ENCODE data around the gene IFNL3. TPM values are rescaled to one million over a fixed set of nuclear protein-coding genes. Genes with fewer than 3 reads are reported as not detected.

IFNL3 gene
- total and polyA plus RNA-seq, 4 donors = not detected

GRCh38 chr19:39207293-39207836, 37.4 kb downstream of the IFNL3 start:
- 63% methylated on average over 6 of the region's 6 CpGs for WGBS
- Histone ChIP-seq H3K4me3 (ENCODE audit: low read depth in 1 of 3, low read length in 3 of 3) (no peak overlapping the region), H3K27ac (ENCODE audit: low read depth in 1 of 2, low read length in 2 of 2) (no peak overlapping the region), H3K9me3 (ENCODE audit: control insufficient read depth in 4 of 4, low read length in 3 of 4) (no peaks in the 10 kb centered on the region), H3K27me3 (ENCODE audit: control insufficient read depth in 4 of 4, insufficient read depth in 4 of 4, low read length in 3 of 4) (peaks cover 0 to 7% (median 3%) of the 10 kb centered on the region in 4 donors), H3K9ac (ENCODE audit: low read depth in 1 of 2, low read length in 2 of 2) (no peak overlapping the region), H3K36me3 (ENCODE audit: control insufficient read depth in 4 of 4, insufficient read depth in 3 of 4, low read depth in 1 of 4, low read length in 3 of 4) (no peaks in the 10 kb centered on the region), H3K4me1 (ENCODE audit: control insufficient read depth in 4 of 4, insufficient read depth in 4 of 4, low read length in 3 of 4) (no peaks in the 10 kb centered on the region)
- no peak for DNase-seq (ENCODE audit: low spot score)
- TF ChIP-seq HNF4G (IDR thresholded peaks at IDR 0.05) (no peak), FOXA2 (IDR thresholded peaks at IDR 0.05) (no peak), FOXA1 (IDR thresholded peaks at IDR 0.05) (no peak), SP1 (IDR thresholded peaks at IDR 0.05) (no peak), MAX (IDR thresholded peaks at IDR 0.05) (no peak), RAD21 (IDR thresholded peaks at IDR 0.05) (no peak), NR2F2 (IDR thresholded peaks at IDR 0.05) (no peak), GABPA (IDR thresholded peaks at IDR 0.05 in 1 of 2, conservative IDR thresholded peaks at IDR 0.05 in 1 of 2) (no peak), HNF4A (conservative IDR thresholded peaks at IDR 0.05) (no peak), ZBTB33 (IDR thresholded peaks at IDR 0.05) (no peak), JUND (IDR thresholded peaks at IDR 0.05) (no peak), YY1 (IDR thresholded peaks at IDR 0.05) (no peak)

- Histone ChIP-seq H3K27me3 (ENCODE audit: control insufficient read depth in 4 of 4, insufficient read depth in 4 of 4, low read length in 3 of 4) (peaks cover 0 to 7% (median 3%) of the 10 kb centered on the region in 4 donors), H3K4me3 (ENCODE audit: low read depth in 1 of 3, low read length in 3 of 3) (no peak overlapping the region), H3K27ac (ENCODE audit: low read depth in 1 of 2, low read length in 2 of 2) (no peak overlapping the region), H3K9ac (ENCODE audit: low read depth in 1 of 2, low read length in 2 of 2) (no peak overlapping the region), H3K36me3 (ENCODE audit: control insufficient read depth in 4 of 4, insufficient read depth in 3 of 4, low read depth in 1 of 4, low read length in 3 of 4) (no peaks in the 10 kb centered on the region), H3K4me1 (ENCODE audit: control insufficient read depth in 4 of 4, insufficient read depth in 4 of 4, low read length in 3 of 4) (no peaks in the 10 kb centered on the region), H3K9me3 (ENCODE audit: control insufficient read depth in 4 of 4, low read length in 3 of 4) (no peaks in the 10 kb centered on the region)
- WGBS = 89% methylated on average over 6 of the region's 6 CpGs
- no peak for TF ChIP-seq HNF4A (conservative IDR thresholded peaks at IDR 0.05)
- TF ChIP-seq TAF1 (conservative IDR thresholded peaks at IDR 0.05) = no peak
- no peak for TF ChIP-seq MAX (IDR thresholded peaks at IDR 0.05)
- TF ChIP-seq YY1 (IDR thresholded peaks at IDR 0.05) = no peak
- no peak for TF ChIP-seq REST (IDR thresholded peaks at IDR 0.05)
- no peak for TF ChIP-seq ZBTB33 (IDR thresholded peaks at IDR 0.05)
- no peak for DNase-seq (ENCODE audit: low spot score)
These were observed 38.7 kb downstream of the IFNL3 start for GRCh38 chr19:39206122-39206521.
